Fibroblast of the aortic adventitia (primary cell): ENCODE data around the gene KIF26B. TPM values are rescaled to one million over a fixed set of nuclear protein-coding genes. Genes with fewer than 3 reads are reported as not detected.
A peak's percentile ranks its signal among the peaks of the same experiment; 100 is the strongest.
"Not testable (repeated sequence)": the region's sequence is repeated elsewhere in the genome, so short reads cannot be mapped to it uniquely, and the experiment has no call there.

Source experiments
- DNase-seq: peaks from one replicate; pipeline ENCODE4 v3.0.0-alpha.2; 2010; ENCODE audit warnings: low read depth
- H3K4me3 ChIP-seq: 2 replicates; pipeline ENCODE4 v1.5.1; 2011; ENCODE audit warnings: low read depth, mild to moderate bottlenecking, control low read depth, low read length, moderate library complexity
- total RNA-seq: library from RNA; depleted of rRNA; stranded (reverse); fragments of >200 nt; gene quantifications from 2 replicates; pipeline ENCODE4 v1.2.3, GENCODE V29; 2012; ENCODE audit warnings: low replicate concordance
- TF ChIP-seq, protein P1 (sequence below): IDR thresholded peaks from 2 replicates; pipeline ENCODE4 v1.5.1; 2011; ENCODE audit warnings: mild to moderate bottlenecking, low read length, control low read depth, inconsistent platforms; ENCODE audit not compliant: insufficient read depth

KIF26B gene
- total RNA-seq, 1 donor: 4.6 TPM

DNA sequence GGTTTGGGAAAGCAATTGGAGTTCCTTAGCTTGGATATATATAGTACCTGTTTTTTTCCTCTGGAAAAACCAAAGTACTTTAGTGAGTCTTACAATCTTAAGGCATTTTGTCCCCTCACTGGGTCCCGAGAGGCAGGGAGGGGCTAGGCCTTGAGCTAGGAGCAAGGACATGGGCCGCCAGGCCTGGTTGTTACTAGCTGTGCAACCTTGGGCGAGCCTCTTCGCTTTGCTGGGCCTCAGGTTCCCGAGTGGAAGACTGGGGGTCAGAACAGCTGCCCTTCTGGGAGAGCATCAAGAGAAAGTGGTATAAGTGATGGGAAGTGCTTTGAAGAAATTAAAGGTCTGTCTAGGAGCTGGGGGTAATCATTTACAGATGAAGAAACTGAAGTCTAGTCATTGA, 553.2 kb downstream of the KIF26B start:
- no peak overlapping the region for H3K4me3 ChIP-seq
- TF ChIP-seq, protein P1, sequence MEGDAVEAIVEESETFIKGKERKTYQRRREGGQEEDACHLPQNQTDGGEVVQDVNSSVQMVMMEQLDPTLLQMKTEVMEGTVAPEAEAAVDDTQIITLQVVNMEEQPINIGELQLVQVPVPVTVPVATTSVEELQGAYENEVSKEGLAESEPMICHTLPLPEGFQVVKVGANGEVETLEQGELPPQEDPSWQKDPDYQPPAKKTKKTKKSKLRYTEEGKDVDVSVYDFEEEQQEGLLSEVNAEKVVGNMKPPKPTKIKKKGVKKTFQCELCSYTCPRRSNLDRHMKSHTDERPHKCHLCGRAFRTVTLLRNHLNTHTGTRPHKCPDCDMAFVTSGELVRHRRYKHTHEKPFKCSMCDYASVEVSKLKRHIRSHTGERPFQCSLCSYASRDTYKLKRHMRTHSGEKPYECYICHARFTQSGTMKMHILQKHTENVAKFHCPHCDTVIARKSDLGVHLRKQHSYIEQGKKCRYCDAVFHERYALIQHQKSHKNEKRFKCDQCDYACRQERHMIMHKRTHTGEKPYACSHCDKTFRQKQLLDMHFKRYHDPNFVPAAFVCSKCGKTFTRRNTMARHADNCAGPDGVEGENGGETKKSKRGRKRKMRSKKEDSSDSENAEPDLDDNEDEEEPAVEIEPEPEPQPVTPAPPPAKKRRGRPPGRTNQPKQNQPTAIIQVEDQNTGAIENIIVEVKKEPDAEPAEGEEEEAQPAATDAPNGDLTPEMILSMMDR: no peak
- no peak for DNase-seq

DNA sequence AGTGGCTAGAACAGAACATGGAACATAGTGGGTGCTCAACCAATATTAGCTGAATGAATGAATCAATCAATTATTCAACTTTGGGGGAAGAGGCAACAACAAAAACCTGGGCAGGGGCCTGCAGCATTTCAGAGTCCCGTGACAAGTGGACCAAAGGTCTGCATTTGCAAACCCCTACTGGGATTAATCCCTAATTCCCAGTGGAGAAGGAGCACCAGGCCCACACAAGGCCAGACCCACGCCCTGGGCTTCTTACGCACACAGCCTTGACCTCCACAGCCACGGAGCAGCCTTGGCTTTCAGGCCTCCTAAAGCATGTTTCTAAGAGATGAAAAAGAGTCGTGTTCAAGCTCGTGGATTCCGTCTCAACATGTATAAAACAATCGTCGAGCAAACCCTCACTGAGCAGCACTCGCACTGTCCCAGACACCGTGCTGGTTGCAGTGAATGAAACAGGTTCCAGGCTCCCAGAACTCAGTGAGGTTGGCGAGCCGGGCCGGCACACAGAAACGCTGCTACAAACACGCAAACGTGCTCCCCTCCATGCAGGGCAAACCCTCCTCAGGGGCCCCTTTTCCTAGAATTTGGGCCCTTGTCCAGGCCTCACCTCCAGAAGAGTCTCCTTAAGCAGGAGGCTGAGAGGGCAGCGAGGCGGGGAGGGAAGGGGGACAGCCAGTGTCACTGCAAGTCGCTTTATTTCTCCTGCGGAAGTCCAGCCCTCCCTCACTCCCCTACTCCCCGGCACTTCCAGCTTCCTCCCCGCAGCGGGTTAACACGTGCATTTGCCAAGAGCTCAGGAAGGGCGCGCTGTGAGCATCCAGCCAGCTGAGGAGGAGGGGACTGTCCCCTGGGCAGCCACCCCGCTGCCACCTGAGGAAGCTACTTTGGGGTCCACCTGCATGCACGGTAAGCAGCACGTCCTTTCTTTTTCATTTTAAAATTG, 556.4 kb downstream of the KIF26B start:
- no peak for DNase-seq
- H3K4me3 ChIP-seq: no peak overlapping the region
- TF ChIP-seq, protein P1: no peak

DNA sequence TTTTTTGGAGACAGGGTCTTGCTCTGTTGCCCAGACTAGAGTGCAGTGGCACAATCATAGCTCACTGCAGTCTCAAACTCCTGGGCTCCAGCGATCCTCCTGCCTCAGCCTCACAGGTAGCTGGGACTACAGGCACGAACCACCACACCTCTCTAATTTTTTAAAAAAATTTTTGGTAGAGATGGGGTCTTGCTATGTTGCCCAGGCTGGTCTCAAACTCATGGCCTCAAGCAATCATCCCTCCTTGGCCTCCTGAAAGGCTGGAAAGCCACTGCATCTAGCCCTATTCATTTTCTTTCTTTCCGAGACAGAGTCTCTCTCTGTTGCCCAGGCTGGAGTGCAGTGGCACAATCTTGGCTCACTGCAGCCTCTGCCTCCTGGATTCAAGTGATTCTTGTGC, 559.2 kb downstream of the KIF26B start:
- DNase-seq, H3K4me3 ChIP-seq: not testable (repeated sequence)

DNA sequence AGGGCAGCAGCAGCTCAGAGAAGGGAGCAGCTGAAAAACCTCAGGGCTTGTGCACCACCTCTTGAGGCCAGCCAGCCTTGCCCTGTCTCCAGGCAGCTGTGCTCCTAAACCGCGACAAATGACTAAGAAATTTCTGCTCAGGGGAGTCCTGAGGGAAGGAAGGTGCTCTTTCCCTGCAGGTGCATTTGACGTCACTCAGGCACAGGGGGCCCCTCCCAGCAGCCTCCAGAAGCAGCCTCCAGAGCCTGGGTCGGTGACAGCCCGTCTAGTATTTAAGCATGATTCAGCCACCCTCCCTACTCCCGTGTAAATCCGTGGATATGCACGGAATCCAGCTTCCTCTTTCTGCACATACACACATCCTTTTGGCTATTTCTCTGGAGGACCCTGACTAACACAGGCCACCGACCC, 560.5 kb downstream of the KIF26B start:
- no peak overlapping the region for H3K4me3 ChIP-seq
- TF ChIP-seq, protein P1: no peak
- DNase-seq: peak; percentile 49

DNA sequence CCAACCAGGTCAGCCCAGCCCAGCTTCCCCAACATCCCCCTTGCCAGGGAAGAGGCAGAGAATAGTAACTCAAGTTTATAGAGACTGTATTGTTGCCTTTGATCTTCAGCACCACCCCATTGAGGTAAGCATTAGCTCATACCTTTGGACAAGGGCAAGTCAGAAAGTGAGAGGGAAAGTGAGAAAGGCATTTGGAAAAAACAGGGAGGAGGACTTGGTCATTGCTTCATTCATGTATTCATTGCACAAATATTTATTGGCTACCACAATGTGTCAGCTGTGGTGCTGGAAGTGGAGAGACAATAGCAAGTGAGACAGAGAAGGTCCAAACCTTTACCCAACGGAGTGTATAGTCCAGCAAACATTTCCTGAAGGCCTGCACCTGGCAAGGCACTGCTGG, 561.2 kb downstream of the KIF26B start:
- peak; percentile 94 for DNase-seq
- H3K4me3 ChIP-seq: no peak overlapping the region
- TF ChIP-seq, protein P1: no peak

DNA sequence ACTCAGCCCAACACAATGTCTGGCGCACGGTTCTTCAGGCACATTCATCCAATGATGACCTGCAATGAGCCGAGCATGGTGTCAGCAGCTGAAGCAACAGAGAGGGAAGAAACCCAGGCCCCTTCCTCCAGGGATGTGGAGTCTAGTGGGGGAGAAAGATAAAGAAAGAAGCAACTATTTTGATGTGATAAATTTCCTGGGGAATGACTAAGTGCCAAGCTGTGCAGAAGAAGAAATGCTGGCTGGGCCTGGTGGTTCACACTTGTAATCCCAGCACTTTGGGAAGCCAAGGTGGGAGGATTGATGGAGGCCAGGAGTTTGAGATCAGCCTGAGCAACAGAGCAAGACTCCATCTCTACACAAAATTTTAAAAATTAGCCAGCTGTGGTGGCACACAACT, 561.8 kb downstream of the KIF26B start:
- DNase-seq: no peak
- H3K4me3 ChIP-seq: no peak overlapping the region
- TF ChIP-seq, protein P1: no peak

DNA sequence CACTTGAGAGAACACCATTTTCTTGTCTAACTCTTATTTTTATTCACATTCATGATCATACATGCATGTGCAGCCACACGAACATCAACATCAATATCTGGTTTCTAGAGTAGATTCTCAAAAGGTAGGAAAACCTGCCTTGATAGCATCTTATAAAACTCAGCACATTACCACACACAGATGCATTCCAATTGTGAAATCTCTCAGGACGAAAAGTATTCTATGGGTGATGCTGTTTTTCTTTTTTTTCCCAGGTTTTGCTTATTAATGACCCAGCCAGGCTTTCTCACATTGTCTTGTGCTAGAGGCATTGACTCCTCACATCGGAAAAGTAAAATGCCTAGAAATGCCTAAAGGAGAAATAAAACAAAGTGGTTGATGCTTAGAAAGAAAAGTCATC, 562.8 kb downstream of the KIF26B start:
- TF ChIP-seq, protein P1: no peak
- H3K4me3 ChIP-seq: no peak overlapping the region

More for the DNA sequence above, 562.8 kb downstream of the KIF26B start:
- DNase-seq: no peak
